CD4-positive, alpha-beta T cell (primary cell): ENCODE data around the gene CEACAM5. TPM values are rescaled to one million over a fixed set of nuclear protein-coding genes. Genes with fewer than 3 reads are reported as not detected.

Experiments used
- ATAC-seq: fragments of 200-7000 bp; cut with Tn5 transposase; one replicate; pipeline ENCODE4 v1.10.0; 2022; ENCODE audit warnings: mild to moderate bottlenecking; ENCODE audit not compliant: poor library complexity
- CTCF ChIA-PET: fragments of 350-600 bp; sonication (Branson Sonifier 250); formaldehyde crosslinking; loops from one replicate; lab custom pipeline; 2021; ENCODE audit warnings: antibody characterized with exemption, inconsistent platforms; lab: Charles Lee
- POLR2A ChIA-PET: fragments of 350-600 bp; sonication (Branson Sonifier 250); formaldehyde crosslinking; loops from one replicate; lab custom pipeline; 2021; ENCODE audit warnings: antibody characterized with exemption, inconsistent platforms; lab: Charles Lee
- DNase-seq, 14 experiments: peaks; one replicate each; pipeline ENCODE4 v3.0.0-alpha.2; 2013 to 2020; ENCODE audit warnings: mixed read lengths in 2 of 14
- H3K27ac ChIP-seq, 2 donors: one replicate each; pipeline versions ENCODE4 v1.5.1 to v1.7.0; 2013; ENCODE audit warnings: low read length in 2 of 2, low read depth in 1 of 2, mild to moderate bottlenecking in 1 of 2
- H3K27me3 ChIP-seq, 2 experiments: 1 replicate in 1 of 2; 2 replicates in 1 of 2; pipeline versions ENCODE4 v1.6.1 to v1.7.0; 2013; ENCODE audit warnings: low read length in 2 of 2, control low read depth in 1 of 2, mild to moderate bottlenecking in 1 of 2, moderate library complexity in 1 of 2; ENCODE audit not compliant: insufficient read depth in 2 of 2, control insufficient read depth in 1 of 2
- H3K36me3 ChIP-seq: one replicate; pipeline ENCODE4 v1.6.1; 2013; ENCODE audit warnings: low read length, control low read depth; ENCODE audit not compliant: insufficient read depth
- H3K4me1 ChIP-seq: one replicate; pipeline ENCODE4 v1.6.1; 2013; ENCODE audit warnings: low read length, control low read depth; ENCODE audit not compliant: insufficient read depth
- H3K4me3 ChIP-seq: one replicate; pipeline ENCODE4 v1.5.1; 2013; ENCODE audit warnings: mild to moderate bottlenecking, low read length, moderate library complexity
- H3K9me3 ChIP-seq, 2 experiments: 1 replicate in 1 of 2; 2 replicates in 1 of 2; pipeline versions ENCODE4 v1.6.1 to v1.7.0; 2013; ENCODE audit warnings: low read length in 2 of 2, mild to moderate bottlenecking in 2 of 2, control low read depth in 1 of 2, moderate library complexity in 1 of 2; ENCODE audit not compliant: control insufficient read depth in 1 of 2, insufficient read depth in 1 of 2
- H3K27ac Mint-ChIP-seq: one replicate; pipeline ENCODE4 v1.8.0; 2020; ENCODE audit warnings: mixed read lengths
- H3K27me3 Mint-ChIP-seq: one replicate; pipeline ENCODE4 v1.8.0; 2021; ENCODE audit warnings: mixed read lengths
- H3K36me3 Mint-ChIP-seq: one replicate; pipeline ENCODE4 v1.8.0; 2021; ENCODE audit warnings: low read depth, mixed read lengths
- H3K4me1 Mint-ChIP-seq: one replicate; pipeline ENCODE4 v1.8.0; 2021; ENCODE audit warnings: low read depth, mixed read lengths
- H3K4me3 Mint-ChIP-seq: one replicate; pipeline ENCODE4 v1.8.0; 2020; ENCODE audit warnings: mild to moderate bottlenecking, mixed read lengths
- H3K9me3 Mint-ChIP-seq: one replicate; pipeline ENCODE4 v1.8.0; 2020; ENCODE audit warnings: mixed read lengths
- intact Hi-C, 2 experiments: fragments of 100-400 bp; cut with DNase I in 1 of 2; cut with micrococcal nuclease in 1 of 2; formaldehyde crosslinking; loops; one replicate each; pipeline versions ENCODE4 v1.15.1 to v1.9.0; 2023 to 2025; cut with DNase I, micrococcal nuclease
- total RNA-seq, 174 experiments: library from RNA in 2 of 174; stranded (reverse) in 2 of 174; gene quantifications; one replicate each; pipeline ENCODE4 v1.2.3 and lab custom pipeline; 2021 to 2026
- TF ChIP-seq, protein P1 (sequence below): fragments of 200-600 bp; IDR thresholded peaks from one replicate; pipeline ENCODE4 v1.8.0; 2022; ENCODE audit warnings: antibody characterized with exemption, mild to moderate bottlenecking

The CEACAM5 gene
- total RNA-seq, 2 experiments from 2014 or later: not detected

DNA sequence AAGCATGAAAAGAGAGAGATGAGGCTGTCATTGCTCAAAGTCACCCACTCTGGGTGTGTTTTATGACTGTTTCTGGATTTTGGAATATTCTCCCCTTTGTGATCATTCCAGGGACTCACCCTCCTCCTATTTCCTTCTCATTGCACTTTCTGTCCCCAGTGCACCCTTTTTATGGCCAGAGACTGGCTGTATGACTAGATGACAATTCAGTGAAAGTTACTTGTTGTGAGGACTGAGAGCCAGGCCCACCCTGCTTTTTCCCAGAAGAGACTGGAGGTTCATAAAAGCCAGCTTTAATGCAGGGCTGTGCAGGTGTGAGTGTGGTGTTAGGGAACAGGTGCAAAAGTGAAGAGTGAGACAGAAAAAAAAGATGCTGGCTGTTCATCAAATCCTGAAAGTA, 37.7 kb upstream of the CEACAM5 start:
- Mint-ChIP-seq H3K9me3 (peaks cover 6% of the 10 kb centered on the region), H3K4me3 (no peak overlapping the region), H3K36me3 (no peaks in the 10 kb centered on the region), H3K27me3 (peaks cover 83% of the 10 kb centered on the region), H3K27ac (no peak overlapping the region), H3K4me1 (no peaks in the 10 kb centered on the region)
- POLR2A ChIA-PET: no interaction called here
- TF ChIP-seq, protein P1, sequence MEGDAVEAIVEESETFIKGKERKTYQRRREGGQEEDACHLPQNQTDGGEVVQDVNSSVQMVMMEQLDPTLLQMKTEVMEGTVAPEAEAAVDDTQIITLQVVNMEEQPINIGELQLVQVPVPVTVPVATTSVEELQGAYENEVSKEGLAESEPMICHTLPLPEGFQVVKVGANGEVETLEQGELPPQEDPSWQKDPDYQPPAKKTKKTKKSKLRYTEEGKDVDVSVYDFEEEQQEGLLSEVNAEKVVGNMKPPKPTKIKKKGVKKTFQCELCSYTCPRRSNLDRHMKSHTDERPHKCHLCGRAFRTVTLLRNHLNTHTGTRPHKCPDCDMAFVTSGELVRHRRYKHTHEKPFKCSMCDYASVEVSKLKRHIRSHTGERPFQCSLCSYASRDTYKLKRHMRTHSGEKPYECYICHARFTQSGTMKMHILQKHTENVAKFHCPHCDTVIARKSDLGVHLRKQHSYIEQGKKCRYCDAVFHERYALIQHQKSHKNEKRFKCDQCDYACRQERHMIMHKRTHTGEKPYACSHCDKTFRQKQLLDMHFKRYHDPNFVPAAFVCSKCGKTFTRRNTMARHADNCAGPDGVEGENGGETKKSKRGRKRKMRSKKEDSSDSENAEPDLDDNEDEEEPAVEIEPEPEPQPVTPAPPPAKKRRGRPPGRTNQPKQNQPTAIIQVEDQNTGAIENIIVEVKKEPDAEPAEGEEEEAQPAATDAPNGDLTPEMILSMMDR: no peak
- peaks cover 6 to 11% of the 10 kb centered on the region in 2 experiments for H3K9me3 ChIP-seq
- H3K36me3 ChIP-seq: no peaks in the 10 kb centered on the region
- CTCF ChIA-PET: no interaction called here
- ATAC-seq (no peak), DNase-seq (no peak)
- H3K4me3 ChIP-seq: no peak overlapping the region
- peaks cover 16 to 49% of the 10 kb centered on the region in 2 experiments for H3K27me3 ChIP-seq
- intact Hi-C loops: no loop called here
- H3K4me1 ChIP-seq: no peaks in the 10 kb centered on the region
- H3K27ac ChIP-seq: no peak overlapping the region

- H3K27ac Mint-ChIP-seq: no peak overlapping the region
- TF ChIP-seq, protein P1: no peak
- H3K4me3 ChIP-seq: no peak overlapping the region
- peaks cover 16 to 49% of the 10 kb centered on the region in 2 experiments for H3K27me3 ChIP-seq
- POLR2A ChIA-PET: no interaction called here
- no peak overlapping the region for H3K4me3 Mint-ChIP-seq
- CTCF ChIA-PET: no interaction called here
- peaks cover 0 to 6% of the 10 kb centered on the region in 2 experiments for H3K9me3 ChIP-seq
- DNase-seq (no peak), ATAC-seq (no peak)
- H3K4me1 Mint-ChIP-seq: no peaks in the 10 kb centered on the region
- H3K4me1 ChIP-seq: no peaks in the 10 kb centered on the region
- H3K9me3 Mint-ChIP-seq: no peaks in the 10 kb centered on the region
- H3K27ac ChIP-seq: no peak overlapping the region
- peaks cover 88% of the 10 kb centered on the region for H3K27me3 Mint-ChIP-seq
- no peaks in the 10 kb centered on the region for H3K36me3 Mint-ChIP-seq
- intact Hi-C loops: no loop called here
- no peaks in the 10 kb centered on the region for H3K36me3 ChIP-seq
Observed at GRCh38 chr19:41671486-41671885, 36.9 kb upstream of the CEACAM5 start.

DNA sequence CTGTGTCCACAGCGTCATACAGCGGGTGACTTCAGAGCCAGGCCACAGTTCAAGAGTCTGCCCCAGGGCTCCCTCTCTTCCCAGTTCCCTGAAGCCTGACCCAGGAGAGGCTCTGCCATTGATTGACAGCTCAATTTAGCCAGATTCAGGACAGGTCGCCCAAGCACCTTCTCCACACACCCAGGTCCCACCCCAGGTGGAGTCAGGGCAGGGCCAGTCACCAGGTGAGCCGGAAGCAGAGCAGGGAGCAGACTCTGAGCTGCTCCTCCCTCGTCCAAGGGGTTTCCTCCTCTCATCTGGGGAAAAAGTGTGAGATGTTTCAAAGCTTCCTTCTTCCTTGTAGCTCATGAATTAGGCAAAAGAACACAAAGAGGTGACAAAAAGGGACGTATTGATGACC, 26.0 kb upstream of the CEACAM5 start:
- Mint-ChIP-seq H3K36me3 (no peaks in the 10 kb centered on the region), H3K4me1 (no peaks in the 10 kb centered on the region), H3K27me3 (peaks cover 81% of the 10 kb centered on the region), H3K4me3 (no peak overlapping the region), H3K9me3 (no peaks in the 10 kb centered on the region), H3K27ac (no peak overlapping the region)
- Histone ChIP-seq H3K27ac (no peak overlapping the region), H3K4me1 (no peaks in the 10 kb centered on the region), H3K36me3 (no peaks in the 10 kb centered on the region), H3K9me3 (no peaks in the 10 kb centered on the region), H3K27me3 (peaks cover 4 to 20% of the 10 kb centered on the region in 2 experiments), H3K4me3 (no peak overlapping the region)
- ChIA-PET POLR2A (no interaction called here), CTCF (no interaction called here)
- ATAC-seq (no peak), DNase-seq (no peak)
- intact Hi-C loops: no loop called here
- TF ChIP-seq, protein P1: no peak
